HUES6 (cell line): ENCODE measurements around the gene TMPRSS6.

Source experiments
- H3K27ac ChIP-seq: 2 replicates; pipeline ENCODE4 v1.7.0; 2013; ENCODE audit warnings: low read depth, mild to moderate bottlenecking, low read length, inconsistent platforms
- H3K27me3 ChIP-seq: 2 replicates; pipeline ENCODE4 v1.6.1; 2013; ENCODE audit warnings: low read length; ENCODE audit not compliant: control insufficient read depth, insufficient read depth
- H3K36me3 ChIP-seq: 2 replicates; pipeline ENCODE4 v1.6.1; 2013; ENCODE audit warnings: low read length; ENCODE audit not compliant: control insufficient read depth, insufficient read depth
- H3K4me1 ChIP-seq: 2 replicates; pipeline ENCODE4 v1.6.1; 2013; ENCODE audit warnings: low read length; ENCODE audit not compliant: control insufficient read depth, insufficient read depth
- H3K4me3 ChIP-seq: 2 replicates; pipeline ENCODE4 v1.5.1; 2013; ENCODE audit warnings: low read depth, low read length
- H3K9ac ChIP-seq: one replicate; pipeline ENCODE4 v1.6.1; 2013; ENCODE audit warnings: mild to moderate bottlenecking, low read length
- H3K9me3 ChIP-seq: 2 replicates; pipeline ENCODE4 v1.6.1; 2013; ENCODE audit warnings: low read depth, low read length; ENCODE audit not compliant: control insufficient read depth, insufficient read depth

TMPRSS6 gene

DNA sequence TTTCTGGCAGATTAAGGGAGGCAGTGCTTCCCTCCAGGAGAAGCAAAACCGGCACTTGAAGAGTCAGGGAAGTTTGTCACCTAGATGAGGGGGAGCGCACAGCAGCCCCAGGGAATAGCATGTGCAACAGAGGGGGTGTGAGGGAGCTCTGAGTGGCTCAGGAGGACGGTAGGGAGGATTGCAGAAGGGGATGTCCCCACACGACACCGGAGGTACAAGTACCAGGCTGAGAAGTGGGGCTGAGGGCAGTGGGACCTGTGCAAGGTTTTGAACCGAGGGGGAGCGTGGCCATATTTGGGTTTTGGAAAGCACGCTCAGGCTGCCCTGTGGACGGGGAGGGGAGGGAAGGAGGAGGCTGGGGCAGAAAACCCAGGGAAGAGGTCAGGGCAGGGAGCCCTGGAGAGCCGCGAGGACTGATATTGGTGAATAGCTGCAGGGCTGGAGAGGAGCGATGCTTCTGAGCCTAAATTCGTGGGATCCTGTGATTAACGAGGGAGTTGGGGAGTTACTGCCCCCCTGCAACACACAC lies 17.9 kb upstream of the TMPRSS6 start:
- H3K9me3 ChIP-seq, result no peaks in the 10 kb centered on the region
- H3K4me1 ChIP-seq, result peaks cover 10% of the 10 kb centered on the region; the same call in 1 of the 2 replicates
- no peak overlapping the region for H3K9ac ChIP-seq
- no peaks in the 10 kb centered on the region for H3K36me3 ChIP-seq
- H3K4me3 ChIP-seq, result no peak overlapping the region
- H3K27ac ChIP-seq, result no peak overlapping the region
- no peaks in the 10 kb centered on the region for H3K27me3 ChIP-seq

DNA sequence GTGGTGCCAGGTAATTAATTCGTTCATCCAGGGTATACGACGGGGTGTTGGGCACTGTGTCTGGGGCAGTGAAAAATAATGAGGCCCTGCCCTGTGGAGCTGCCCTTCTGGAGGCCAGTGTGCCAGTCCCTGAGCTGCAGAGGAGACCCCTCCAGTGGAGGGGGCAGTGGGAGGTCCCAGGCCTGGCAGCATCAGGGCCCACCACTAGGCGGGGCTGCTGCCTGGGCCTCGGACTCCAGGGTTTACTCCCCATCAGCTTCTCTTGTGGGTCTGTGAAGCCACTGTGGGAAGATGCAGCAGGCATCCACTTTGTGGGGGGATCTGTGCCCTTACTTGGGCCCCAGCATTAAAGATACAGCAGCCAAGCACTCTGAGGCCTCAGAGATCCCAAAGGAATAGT lies 17.4 kb upstream of the TMPRSS6 start:
- Histone ChIP-seq H3K4me3 (no peak overlapping the region), H3K27me3 (no peaks in the 10 kb centered on the region), H3K9me3 (no peaks in the 10 kb centered on the region), H3K4me1 (peaks cover 15% of the 10 kb centered on the region), H3K36me3 (no peaks in the 10 kb centered on the region), H3K27ac (no peak overlapping the region), H3K9ac (no peak overlapping the region)

DNA sequence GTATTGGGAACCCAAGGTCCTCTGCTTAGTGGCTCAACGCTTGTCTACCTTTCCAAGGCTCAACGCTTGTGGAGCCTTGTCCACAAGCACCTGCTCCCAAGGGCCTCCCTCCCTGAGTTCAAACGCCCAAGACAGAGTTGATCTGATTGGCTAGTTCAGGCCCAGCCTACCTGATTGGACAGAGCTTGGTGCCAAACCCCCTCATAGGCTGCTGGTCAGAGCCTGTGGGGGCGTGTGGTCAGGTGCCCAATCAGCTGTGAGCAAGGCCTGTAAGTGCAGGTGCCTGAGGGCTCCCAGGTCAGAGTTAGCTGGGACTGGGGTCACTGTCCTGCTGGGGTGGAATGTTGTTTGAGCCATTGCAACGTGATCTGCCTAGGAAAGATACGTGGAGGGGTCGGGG lies 16.9 kb upstream of the TMPRSS6 start:
- Histone ChIP-seq H3K27ac (no peak overlapping the region), H3K27me3 (no peaks in the 10 kb centered on the region), H3K36me3 (no peaks in the 10 kb centered on the region), H3K9ac (no peak overlapping the region), H3K4me1 (peaks cover 18% of the 10 kb centered on the region), H3K9me3 (no peaks in the 10 kb centered on the region), H3K4me3 (no peak overlapping the region)

DNA sequence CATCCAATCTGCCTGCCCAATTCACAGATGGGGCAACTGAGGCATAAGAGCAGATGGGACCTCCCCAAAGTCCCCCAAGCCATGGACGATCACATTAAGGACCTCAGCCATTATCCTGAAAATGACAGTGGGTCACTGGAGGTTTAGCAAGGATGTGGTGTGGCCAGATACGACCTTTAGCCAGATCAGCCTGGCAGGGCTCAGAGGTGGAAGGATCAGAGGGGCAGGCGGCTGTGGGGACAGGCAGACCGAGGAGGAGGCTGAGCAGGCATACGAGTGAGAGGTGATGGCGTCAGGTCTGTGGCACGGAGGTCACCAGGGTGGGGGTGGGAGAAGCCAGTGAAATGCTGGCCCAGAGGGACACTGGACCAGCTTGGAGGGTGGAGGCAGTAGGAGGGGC lies 14.1 kb upstream of the TMPRSS6 start:
- Histone ChIP-seq H3K4me3 (no peak overlapping the region), H3K36me3 (no peaks in the 10 kb centered on the region), H3K9ac (no peak overlapping the region)

DNA sequence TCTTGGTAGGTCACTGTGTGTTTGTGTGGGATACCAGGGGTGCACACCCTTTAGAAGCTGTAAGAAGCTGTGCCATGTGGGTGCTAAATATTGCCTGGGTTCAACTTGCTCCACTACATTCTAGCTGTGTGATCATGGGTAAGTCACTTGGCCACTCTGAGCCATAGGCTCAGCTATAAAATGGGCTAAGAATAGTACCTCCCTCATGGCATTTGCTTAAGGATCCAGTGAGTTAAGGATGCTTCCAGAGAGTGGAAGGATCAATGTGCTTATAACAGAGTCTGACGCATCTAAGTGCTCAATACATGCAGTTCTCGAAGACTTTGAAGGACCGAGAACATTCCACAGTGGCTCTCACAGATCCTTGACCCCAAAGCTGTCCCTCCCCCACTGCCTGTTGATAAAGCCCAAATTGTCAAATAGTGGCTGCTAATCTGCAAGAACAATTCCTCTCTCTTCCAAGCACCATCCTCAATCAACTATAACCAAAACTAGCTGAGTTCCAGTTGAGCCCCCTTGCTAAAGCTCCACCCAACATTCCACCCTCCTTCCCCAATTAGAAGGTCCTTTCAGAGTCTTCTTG lies 13.2 kb upstream of the TMPRSS6 start:
- no peak overlapping the region; the same call in 1 of the 2 replicates for H3K27ac ChIP-seq
- no peaks in the 10 kb centered on the region for H3K27me3 ChIP-seq
- no peak overlapping the region for H3K9ac ChIP-seq
- no peak overlapping the region for H3K4me3 ChIP-seq
- no peaks in the 10 kb centered on the region for H3K9me3 ChIP-seq
- H3K4me1 ChIP-seq, result peaks cover 15% of the 10 kb centered on the region
- no peaks in the 10 kb centered on the region for H3K36me3 ChIP-seq

More for the DNA sequence above, 14.1 kb upstream of the TMPRSS6 start:
- no peaks in the 10 kb centered on the region for H3K9me3 ChIP-seq
- no peak overlapping the region for H3K27ac ChIP-seq
- no peaks in the 10 kb centered on the region for H3K27me3 ChIP-seq
- H3K4me1 ChIP-seq, result peaks cover 15% of the 10 kb centered on the region

DNA sequence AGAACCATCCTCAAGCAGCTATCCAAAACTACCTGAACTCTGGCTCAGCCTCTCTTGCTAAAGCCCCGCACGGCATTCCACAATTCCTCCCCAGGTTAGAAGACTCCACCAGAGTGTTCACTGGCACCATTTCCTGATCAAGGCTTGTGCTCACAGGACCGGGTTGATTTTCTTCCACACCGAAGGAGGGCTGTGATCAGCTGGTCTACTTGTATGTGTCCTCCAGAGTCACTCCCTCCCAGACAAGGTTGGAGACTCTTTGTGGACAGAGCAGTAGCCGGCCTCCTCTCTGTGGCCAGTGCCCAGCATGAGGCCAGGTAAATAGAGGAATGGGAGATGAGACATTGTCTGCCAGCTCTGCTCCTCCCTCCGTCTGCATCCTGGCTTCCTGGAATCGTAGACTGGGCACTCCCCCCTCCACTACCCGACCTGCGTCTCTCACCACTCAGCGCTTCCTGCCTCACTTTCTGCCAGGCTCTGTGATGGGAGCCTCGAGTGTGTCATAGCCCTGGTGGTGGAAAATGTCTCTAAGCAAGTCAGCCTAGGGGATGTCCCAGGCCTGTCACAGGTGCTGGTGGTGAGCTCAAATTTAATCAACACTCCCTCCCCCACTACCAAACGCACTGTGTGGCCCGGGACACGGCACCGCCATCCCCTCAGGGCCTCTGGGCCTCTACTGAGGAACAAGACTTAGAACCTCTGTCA lies 12.5 kb upstream of the TMPRSS6 start:
- no peaks in the 10 kb centered on the region for H3K9me3 ChIP-seq
- H3K27me3 ChIP-seq, result no peaks in the 10 kb centered on the region
- no peaks in the 10 kb centered on the region for H3K36me3 ChIP-seq
- no peak overlapping the region for H3K4me3 ChIP-seq
- no peak overlapping the region; the same call in 1 of the 2 replicates for H3K27ac ChIP-seq
- no peak overlapping the region for H3K9ac ChIP-seq
- peaks cover 15% of the 10 kb centered on the region for H3K4me1 ChIP-seq

DNA sequence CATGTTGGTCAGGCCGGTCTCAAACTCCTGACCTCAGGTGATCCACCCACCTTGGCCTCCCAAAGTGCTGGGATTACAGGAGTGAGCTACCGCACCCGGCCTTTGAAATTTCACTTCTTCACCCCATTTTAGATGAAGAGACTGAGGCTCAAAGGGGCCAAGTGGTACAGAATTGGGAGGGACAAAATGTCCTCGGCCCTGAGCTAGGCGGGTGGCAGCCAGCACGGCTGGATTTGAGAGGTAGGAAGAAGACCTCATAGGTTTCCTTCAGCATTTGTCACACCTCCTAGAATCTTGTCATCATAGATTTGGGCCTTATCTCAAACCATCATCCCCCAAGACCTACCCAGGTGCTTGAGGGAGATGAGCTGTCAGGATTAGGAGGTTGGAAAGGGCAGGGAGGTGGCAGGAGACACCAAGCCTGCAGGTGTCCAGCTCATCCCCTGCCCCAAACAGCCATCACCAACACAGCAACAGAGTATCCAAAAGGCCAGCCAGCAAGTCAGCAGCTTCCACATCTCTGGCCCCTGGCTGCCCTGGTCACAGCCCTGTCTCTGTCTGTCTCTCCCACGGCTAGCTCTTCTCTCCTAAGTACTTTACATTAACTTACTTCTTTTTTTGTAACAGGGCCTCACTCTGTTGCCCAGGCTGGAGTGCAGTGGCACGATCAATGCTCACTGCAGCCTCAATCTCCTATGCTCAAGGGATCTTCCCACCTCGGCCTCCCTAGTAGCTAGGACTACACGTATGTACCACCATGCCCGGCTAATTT lies 11.2 kb upstream of the TMPRSS6 start:
- Histone ChIP-seq H3K9me3 (no peaks in the 10 kb centered on the region), H3K36me3 (no peaks in the 10 kb centered on the region), H3K27ac (no peak overlapping the region), H3K4me1 (peaks cover 15% of the 10 kb centered on the region), H3K4me3 (no peak overlapping the region), H3K9ac (no peak overlapping the region), H3K27me3 (no peaks in the 10 kb centered on the region)

DNA sequence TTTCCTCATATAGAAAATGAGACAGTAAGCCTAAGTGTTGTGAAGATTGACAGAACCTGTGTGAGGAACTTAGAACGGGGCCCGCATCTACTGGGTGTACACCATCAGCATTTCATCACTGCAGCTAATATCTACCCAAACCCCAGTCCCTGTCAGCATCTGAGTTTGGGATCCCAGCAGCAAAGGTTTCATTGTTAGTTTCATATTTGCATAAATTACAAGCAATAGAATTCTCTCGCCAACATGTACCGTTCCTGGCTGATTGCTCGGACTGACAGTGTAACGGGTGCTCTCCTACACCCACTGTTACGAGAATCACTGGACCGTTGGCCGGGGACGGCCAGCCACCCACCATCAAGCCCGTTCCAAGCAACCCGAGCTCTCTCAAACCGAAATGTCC lies 10.4 kb upstream of the TMPRSS6 start:
- Histone ChIP-seq H3K27me3 (no peaks in the 10 kb centered on the region), H3K36me3 (no peaks in the 10 kb centered on the region), H3K9me3 (no peaks in the 10 kb centered on the region), H3K4me1 (peaks cover 14% of the 10 kb centered on the region), H3K9ac (no peak overlapping the region), H3K4me3 (no peak overlapping the region), H3K27ac (no peak overlapping the region)

DNA sequence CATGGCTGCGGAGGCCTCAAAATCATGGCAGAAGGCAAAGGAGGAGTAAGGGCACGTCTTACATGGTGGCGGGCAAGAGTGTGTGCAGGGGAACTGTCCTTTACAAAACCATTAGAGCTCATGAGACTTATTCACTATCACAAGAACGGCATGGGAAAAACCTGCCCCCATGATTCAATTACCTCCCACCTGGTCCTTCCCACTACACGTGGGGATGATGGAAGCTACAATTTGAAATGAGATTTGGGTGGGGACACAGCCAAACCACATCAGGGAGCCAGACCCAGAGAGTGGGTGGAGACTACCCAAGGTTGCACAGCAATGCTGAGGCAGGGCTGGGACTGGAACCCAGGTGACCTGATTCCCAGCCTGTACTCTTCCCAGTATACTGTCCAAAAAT lies 8.6 kb upstream of the TMPRSS6 start:
- H3K27ac ChIP-seq, result no peak overlapping the region

DNA sequence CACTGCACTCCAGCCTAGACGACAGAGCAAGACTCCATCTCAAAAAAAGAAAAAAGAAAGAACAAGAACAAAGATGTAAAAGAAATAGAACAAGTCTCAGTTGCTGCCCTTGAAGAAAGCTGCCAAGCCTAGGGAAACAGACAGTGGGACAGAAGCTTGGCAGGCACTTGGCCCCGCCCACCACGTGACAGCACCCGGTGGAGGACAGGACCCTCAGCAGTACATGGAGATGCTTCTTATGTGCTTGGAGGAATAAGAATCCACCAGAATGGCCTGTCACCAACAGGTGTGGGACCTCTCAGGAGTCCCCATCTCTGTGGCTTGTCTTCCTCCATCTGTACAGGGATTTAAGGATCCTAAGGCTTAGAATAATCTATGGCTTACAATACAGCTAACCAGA lies 7.6 kb upstream of the TMPRSS6 start:
- Histone ChIP-seq H3K27ac (no peak overlapping the region), H3K27me3 (no peaks in the 10 kb centered on the region), H3K36me3 (no peaks in the 10 kb centered on the region), H3K4me1 (peaks cover 7% of the 10 kb centered on the region), H3K4me3 (no peak overlapping the region), H3K9ac (no peak overlapping the region), H3K9me3 (no peaks in the 10 kb centered on the region)

More for the DNA sequence above, 8.6 kb upstream of the TMPRSS6 start:
- Histone ChIP-seq H3K36me3 (no peaks in the 10 kb centered on the region), H3K4me1 (peaks cover 15% of the 10 kb centered on the region), H3K9me3 (no peaks in the 10 kb centered on the region), H3K27me3 (no peaks in the 10 kb centered on the region), H3K4me3 (no peak overlapping the region), H3K9ac (no peak overlapping the region)

DNA sequence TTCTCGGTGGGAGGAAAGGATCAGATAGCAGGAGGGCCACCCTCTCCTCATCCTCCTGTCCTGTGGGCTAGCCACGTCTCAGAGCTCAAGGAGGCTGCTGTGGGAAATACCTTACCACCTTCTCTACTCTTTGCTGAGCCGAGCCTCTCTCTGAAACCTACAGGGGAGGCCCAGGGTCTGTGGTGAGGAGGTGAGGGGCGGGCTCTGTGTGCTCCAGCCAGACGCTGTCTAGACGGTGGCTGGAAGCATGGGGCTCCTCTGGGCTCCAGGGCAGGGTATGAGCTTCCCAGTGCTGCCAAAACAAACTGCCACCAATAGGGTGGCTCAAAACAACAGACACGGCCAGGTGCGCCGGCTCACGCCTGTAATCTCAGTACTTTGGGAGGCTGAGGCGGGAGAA lies 5.5 kb upstream of the TMPRSS6 start:
- H3K9ac ChIP-seq, result no peak overlapping the region
- no peak overlapping the region for H3K4me3 ChIP-seq
- no peaks in the 10 kb centered on the region for H3K36me3 ChIP-seq
- H3K27ac ChIP-seq, result no peak overlapping the region
- H3K27me3 ChIP-seq, result no peaks in the 10 kb centered on the region
- peaks cover 2% of the 10 kb centered on the region; the same call in 1 of the 2 replicates for H3K4me1 ChIP-seq
- no peaks in the 10 kb centered on the region for H3K9me3 ChIP-seq
